ENCODE results near the gene PRIMA1. TPM values are rescaled to one million over a fixed set of nuclear protein-coding genes. Genes with fewer than 3 reads are reported as not detected.

Gene PRIMA1
- total RNA-seq, 1 experiment from 2014 or later = 4.9 TPM

GRCh38 chr14:93708800-93709199, 79.5 kb downstream of the PRIMA1 start:
- CTCF ChIA-PET = no interaction called here
- Mint-ChIP-seq H3K36me3 (no peaks in the 10 kb centered on the region), H3K4me3 (no peak overlapping the region), H3K27me3 (ENCODE audit: low read depth) (no peaks in the 10 kb centered on the region), H3K4me1 (peaks cover 18% of the 10 kb centered on the region), H3K27ac (no peak overlapping the region), H3K9me3 (no peaks in the 10 kb centered on the region)
- ATAC-seq (no peak), DNase-seq (ENCODE audit: low spot score) (no peak)
- POLR2A ChIA-PET = no interaction called here
- TF ChIP-seq, protein P1, sequence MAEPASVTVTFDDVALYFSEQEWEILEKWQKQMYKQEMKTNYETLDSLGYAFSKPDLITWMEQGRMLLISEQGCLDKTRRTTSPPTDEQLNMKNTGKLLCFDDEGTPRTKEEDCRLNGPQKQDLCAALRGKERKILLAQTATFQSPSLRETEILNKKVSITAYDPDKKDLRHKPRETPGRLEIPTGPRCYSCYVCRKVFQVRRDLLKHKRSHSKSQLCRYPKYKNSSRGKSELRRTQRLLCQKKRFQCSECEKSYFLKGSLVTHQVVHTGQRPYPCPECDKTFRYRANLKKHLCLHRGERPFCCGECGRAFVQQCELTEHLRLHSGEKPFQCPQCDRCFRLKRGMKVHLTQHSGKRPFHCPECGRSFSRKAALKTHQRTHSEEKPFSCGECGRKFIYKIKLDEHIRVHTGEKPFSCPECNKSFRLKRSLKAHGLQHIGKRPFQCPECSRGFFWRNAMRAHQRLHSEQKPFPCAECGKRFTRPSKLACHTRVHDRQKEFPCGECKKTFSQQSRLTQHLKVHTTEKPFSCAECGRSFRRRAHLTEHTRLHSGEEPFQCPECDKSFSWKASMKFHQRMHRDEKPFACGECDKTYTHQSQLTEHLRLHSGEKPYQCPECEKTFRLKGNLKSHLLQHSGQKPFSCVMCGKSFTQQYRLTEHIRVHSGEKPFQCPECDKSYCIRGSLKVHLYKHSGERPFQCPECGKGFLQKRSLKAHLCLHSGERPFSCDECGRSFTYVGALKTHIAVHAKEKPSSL (CRISPR knock-in tag; conservative IDR thresholded peaks at IDR 0.05) = no peak
- no peak for TF ChIP-seq OVOL2 (CRISPR knock-in tag; IDR thresholded peaks at IDR 0.05; ENCODE audit: borderline replicate concordance)

DNA sequence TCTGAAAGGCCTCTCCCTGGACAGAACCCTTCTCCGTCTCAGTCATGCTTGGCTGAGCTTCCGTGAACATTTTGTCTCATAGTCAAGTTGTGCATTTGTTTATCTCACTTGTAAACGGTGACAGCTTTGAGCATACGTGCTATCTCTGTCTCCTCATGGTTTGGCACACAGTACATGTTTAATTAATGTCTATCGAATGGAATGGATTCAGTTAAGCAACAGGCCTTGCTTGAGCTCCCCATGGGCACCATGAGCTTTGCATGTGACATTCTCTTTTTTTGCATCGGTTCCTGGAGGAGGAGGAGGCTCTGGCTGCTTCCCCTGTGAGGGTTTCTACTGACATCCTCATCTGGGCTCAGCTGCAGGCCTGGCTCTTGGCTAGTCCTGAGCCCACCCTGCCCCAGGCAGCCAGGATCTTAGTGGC, 80.0 kb downstream of the PRIMA1 start:
- H3K4me3 Mint-ChIP-seq = no peak overlapping the region
- no peaks in the 10 kb centered on the region for H3K36me3 Mint-ChIP-seq
- no peaks in the 10 kb centered on the region for H3K9me3 Mint-ChIP-seq
- TF ChIP-seq GRHL2 (CRISPR knock-in tag; IDR thresholded peaks at IDR 0.05; ENCODE audit: insufficient replicate concordance, severe bottlenecking) (no peak), ATF1 (CRISPR knock-in tag; IDR thresholded peaks at IDR 0.05) (no peak), ATF3 (CRISPR knock-in tag; conservative IDR thresholded peaks at IDR 0.05) (no peak), FOXK1 (CRISPR knock-in tag; IDR thresholded peaks at IDR 0.05) (no peak), NFYB (CRISPR knock-in tag; conservative IDR thresholded peaks at IDR 0.05; ENCODE audit: low read depth) (no peak), ATF2 (CRISPR knock-in tag; IDR thresholded peaks at IDR 0.05; ENCODE audit: borderline replicate concordance, low read depth) (no peak), FOXJ3 (CRISPR knock-in tag; IDR thresholded peaks at IDR 0.05; ENCODE audit: borderline replicate concordance) (no peak), ZNF121 (CRISPR knock-in tag; IDR thresholded peaks at IDR 0.05) (no peak)
- TF ChIP-seq, protein P2, sequence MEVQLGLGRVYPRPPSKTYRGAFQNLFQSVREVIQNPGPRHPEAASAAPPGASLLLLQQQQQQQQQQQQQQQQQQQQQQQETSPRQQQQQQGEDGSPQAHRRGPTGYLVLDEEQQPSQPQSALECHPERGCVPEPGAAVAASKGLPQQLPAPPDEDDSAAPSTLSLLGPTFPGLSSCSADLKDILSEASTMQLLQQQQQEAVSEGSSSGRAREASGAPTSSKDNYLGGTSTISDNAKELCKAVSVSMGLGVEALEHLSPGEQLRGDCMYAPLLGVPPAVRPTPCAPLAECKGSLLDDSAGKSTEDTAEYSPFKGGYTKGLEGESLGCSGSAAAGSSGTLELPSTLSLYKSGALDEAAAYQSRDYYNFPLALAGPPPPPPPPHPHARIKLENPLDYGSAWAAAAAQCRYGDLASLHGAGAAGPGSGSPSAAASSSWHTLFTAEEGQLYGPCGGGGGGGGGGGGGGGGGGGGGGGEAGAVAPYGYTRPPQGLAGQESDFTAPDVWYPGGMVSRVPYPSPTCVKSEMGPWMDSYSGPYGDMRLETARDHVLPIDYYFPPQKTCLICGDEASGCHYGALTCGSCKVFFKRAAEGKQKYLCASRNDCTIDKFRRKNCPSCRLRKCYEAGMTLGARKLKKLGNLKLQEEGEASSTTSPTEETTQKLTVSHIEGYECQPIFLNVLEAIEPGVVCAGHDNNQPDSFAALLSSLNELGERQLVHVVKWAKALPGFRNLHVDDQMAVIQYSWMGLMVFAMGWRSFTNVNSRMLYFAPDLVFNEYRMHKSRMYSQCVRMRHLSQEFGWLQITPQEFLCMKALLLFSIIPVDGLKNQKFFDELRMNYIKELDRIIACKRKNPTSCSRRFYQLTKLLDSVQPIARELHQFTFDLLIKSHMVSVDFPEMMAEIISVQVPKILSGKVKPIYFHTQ (CRISPR knock-in tag; IDR thresholded peaks at IDR 0.05) = no peak
- ChIA-PET CTCF (no interaction called here), POLR2A (no interaction called here)
- DNase-seq (ENCODE audit: low spot score) (no peak), ATAC-seq (no peak)
- H3K27ac Mint-ChIP-seq = no peak overlapping the region
- peaks cover 13% of the 10 kb centered on the region for H3K4me1 Mint-ChIP-seq
- H3K27me3 Mint-ChIP-seq (ENCODE audit: low read depth) = no peaks in the 10 kb centered on the region

DNA sequence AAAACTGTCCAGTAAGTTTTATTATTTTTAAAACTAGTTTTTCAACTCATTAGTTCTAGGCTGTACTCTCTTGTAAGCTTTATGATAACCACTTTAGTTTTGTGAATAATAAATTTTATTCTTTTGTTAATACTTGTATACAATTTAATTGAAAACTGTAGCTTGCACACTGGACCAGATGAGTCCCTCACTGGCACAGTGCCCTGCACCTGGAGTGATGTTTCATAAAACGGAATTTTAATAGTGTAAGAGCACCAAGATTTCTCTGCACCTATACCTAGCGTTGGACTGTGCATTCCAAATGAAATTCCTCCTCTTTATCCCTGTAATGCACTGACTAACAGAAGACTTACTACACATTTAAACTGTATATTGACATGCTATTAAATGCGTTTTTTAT, 80.8 kb downstream of the PRIMA1 start:
- no peaks in the 10 kb centered on the region for H3K36me3 Mint-ChIP-seq
- H3K27ac Mint-ChIP-seq = no peak overlapping the region
- ChIA-PET POLR2A (no interaction called here), CTCF (no interaction called here)
- DNase-seq (ENCODE audit: low spot score) = no peak
- H3K9me3 Mint-ChIP-seq = no peaks in the 10 kb centered on the region
- H3K4me1 Mint-ChIP-seq = peaks cover 6% of the 10 kb centered on the region
- H3K4me3 Mint-ChIP-seq = no peak overlapping the region
- ATAC-seq = no peak
- no peaks in the 10 kb centered on the region for H3K27me3 Mint-ChIP-seq (ENCODE audit: low read depth)
- TF ChIP-seq CBFB (CRISPR knock-in tag; IDR thresholded peaks at IDR 0.05; ENCODE audit: low read depth) (no peak), ZNF512 (CRISPR knock-in tag; IDR thresholded peaks at IDR 0.05; ENCODE audit: borderline replicate concordance) (no peak), ESRRA (CRISPR knock-in tag; IDR thresholded peaks at IDR 0.05; ENCODE audit: borderline replicate concordance) (no peak), ATF3 (CRISPR knock-in tag; conservative IDR thresholded peaks at IDR 0.05) (no peak), ZNF423 (CRISPR knock-in tag; IDR thresholded peaks at IDR 0.05) (no peak), ETV6 (CRISPR knock-in tag; IDR thresholded peaks at IDR 0.05) (no peak), NR1H2 (CRISPR knock-in tag; IDR thresholded peaks at IDR 0.05) (no peak), GTF2I (CRISPR knock-in tag; conservative IDR thresholded peaks at IDR 0.05) (no peak)
- TF ChIP-seq, protein P3, sequence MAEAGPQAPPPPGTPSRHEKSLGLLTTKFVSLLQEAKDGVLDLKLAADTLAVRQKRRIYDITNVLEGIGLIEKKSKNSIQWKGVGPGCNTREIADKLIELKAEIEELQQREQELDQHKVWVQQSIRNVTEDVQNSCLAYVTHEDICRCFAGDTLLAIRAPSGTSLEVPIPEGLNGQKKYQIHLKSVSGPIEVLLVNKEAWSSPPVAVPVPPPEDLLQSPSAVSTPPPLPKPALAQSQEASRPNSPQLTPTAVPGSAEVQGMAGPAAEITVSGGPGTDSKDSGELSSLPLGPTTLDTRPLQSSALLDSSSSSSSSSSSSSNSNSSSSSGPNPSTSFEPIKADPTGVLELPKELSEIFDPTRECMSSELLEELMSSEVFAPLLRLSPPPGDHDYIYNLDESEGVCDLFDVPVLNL (CRISPR knock-in tag; IDR thresholded peaks at IDR 0.05; ENCODE audit: borderline replicate concordance, low read depth) = no peak
